NCI-H446 treated with DMSO at 0.1 percent for 48 hours (cell line): ENCODE results near the gene CAMSAP1.
"Not testable (repeated sequence)": the region's sequence is repeated elsewhere in the genome, so short reads cannot be mapped to it uniquely, and the experiment has no call there.

Experiments used
- DNase-seq: peaks from one replicate; lab custom pipeline; 2025; lab: John Stamatoyannopoulos, UW

Gene CAMSAP1

GRCh38 chr9:135898634-135899407 lies 8.5 kb downstream of the CAMSAP1 start:
- DNase-seq: no peak

- no peak for DNase-seq
Observed at GRCh38 chr9:135896626-135897025, 10.7 kb downstream of the CAMSAP1 start.

- DNase-seq: no peak
Observed at GRCh38 chr9:135896205-135896604, 11.1 kb downstream of the CAMSAP1 start.

GRCh38 chr9:135895202-135895848 lies 12.0 kb downstream of the CAMSAP1 start:
- no peak for DNase-seq

GRCh38 chr9:135893104-135893503 lies 14.2 kb downstream of the CAMSAP1 start:
- DNase-seq: no peak

GRCh38 chr9:135892327-135892726 lies 15.0 kb downstream of the CAMSAP1 start:
- DNase-seq: not testable (repeated sequence)

- DNase-seq: no peak
Observed at GRCh38 chr9:135891027-135891631, 16.2 kb downstream of the CAMSAP1 start.

- DNase-seq: no peak
Observed at GRCh38 chr9:135890190-135891026, 16.9 kb downstream of the CAMSAP1 start.

- DNase-seq: no peak
Observed at GRCh38 chr9:135889564-135890189, 17.7 kb downstream of the CAMSAP1 start.

GRCh38 chr9:135888766-135889394 lies 18.5 kb downstream of the CAMSAP1 start:
- DNase-seq: no peak

- DNase-seq: no peak
Observed at GRCh38 chr9:135888126-135888765, 19.1 kb downstream of the CAMSAP1 start.

- no peak for DNase-seq
Observed at GRCh38 chr9:135887585-135888050, 19.7 kb downstream of the CAMSAP1 start.

- DNase-seq: no peak
Observed at GRCh38 chr9:135887021-135887507, 20.3 kb downstream of the CAMSAP1 start.

- no peak for DNase-seq
Observed at GRCh38 chr9:135886147-135886981, 21.0 kb downstream of the CAMSAP1 start.

- DNase-seq: no peak
Observed at GRCh38 chr9:135885100-135885853, 22.1 kb downstream of the CAMSAP1 start.

GRCh38 chr9:135884328-135885035 lies 22.9 kb downstream of the CAMSAP1 start:
- no peak for DNase-seq

GRCh38 chr9:135883410-135884089 lies 23.8 kb downstream of the CAMSAP1 start:
- no peak for DNase-seq

- DNase-seq: no peak
Observed at GRCh38 chr9:135882011-135882410, 25.3 kb downstream of the CAMSAP1 start.
